Neutrophil (primary cell): Measurements from ENCODE around the gene BDKRB2.

Experiments used
- H3K27ac ChIP-seq: fragments of 200-600 bp; sonication (generic); 2 replicates; pipeline ENCODE4 v1.5.1; 2016; ENCODE audit warnings: mild to moderate bottlenecking, moderate library complexity
- H3K27me3 ChIP-seq: fragments of 200-600 bp; sonication (generic); 2 replicates; pipeline ENCODE4 v1.6.0; 2016; ENCODE audit warnings: mild to moderate bottlenecking
- H3K36me3 ChIP-seq: fragments of 200-600 bp; sonication (generic); 2 replicates; pipeline ENCODE4 v1.5.1; 2017
- H3K4me1 ChIP-seq, 2 experiments: fragments of 200-600 bp in 1 of 2; sonication (generic) in 1 of 2; 1 replicate in 1 of 2; 2 replicates in 1 of 2; pipeline versions ENCODE4 v1.5.1 to v1.6.1; 2013 to 2016; ENCODE audit warnings: low read depth in 1 of 2, low read length in 1 of 2, mild to moderate bottlenecking in 1 of 2, moderate library complexity in 1 of 2; ENCODE audit not compliant: control insufficient read depth in 1 of 2, insufficient read depth in 1 of 2
- H3K4me3 ChIP-seq, 2 experiments: fragments of 200-600 bp in 1 of 2; sonication (generic) in 1 of 2; 1 replicate in 1 of 2; 2 replicates in 1 of 2; pipeline ENCODE4 v1.5.1; 2013 to 2016; ENCODE audit warnings: low read depth in 1 of 2, low read length in 1 of 2, mild to moderate bottlenecking in 1 of 2, moderate library complexity in 1 of 2
- H3K9me3 ChIP-seq: fragments of 200-600 bp; sonication (generic); 2 replicates; pipeline ENCODE4 v1.5.1; 2016
- TF ChIP-seq, protein P1 (sequence below): fragments of 200-600 bp; sonication (generic); IDR thresholded peaks from 2 replicates; pipeline ENCODE4 v1.5.1; 2016; ENCODE audit warnings: antibody characterized with exemption

BDKRB2 gene

DNA sequence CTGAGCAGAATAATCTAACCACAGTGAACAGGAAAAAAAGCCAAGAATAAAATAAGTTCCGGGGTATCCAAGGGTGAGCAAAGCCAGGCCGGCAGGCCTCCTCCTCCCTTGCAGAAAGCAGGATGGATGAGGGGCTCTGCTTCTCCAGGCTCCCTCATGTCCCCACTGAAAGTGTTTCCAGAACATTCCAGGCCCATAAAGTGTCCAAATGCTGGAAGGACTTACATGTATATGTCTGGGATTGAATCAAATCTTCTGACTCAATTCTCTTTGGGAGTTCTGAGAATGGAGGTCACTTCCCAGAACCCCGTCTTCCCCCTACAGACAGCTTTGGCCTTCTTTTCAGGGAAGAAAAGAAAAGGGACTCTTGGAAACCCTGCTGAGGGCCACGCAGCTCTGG, 26.4 kb downstream of the BDKRB2 start:
- TF ChIP-seq, protein P1, sequence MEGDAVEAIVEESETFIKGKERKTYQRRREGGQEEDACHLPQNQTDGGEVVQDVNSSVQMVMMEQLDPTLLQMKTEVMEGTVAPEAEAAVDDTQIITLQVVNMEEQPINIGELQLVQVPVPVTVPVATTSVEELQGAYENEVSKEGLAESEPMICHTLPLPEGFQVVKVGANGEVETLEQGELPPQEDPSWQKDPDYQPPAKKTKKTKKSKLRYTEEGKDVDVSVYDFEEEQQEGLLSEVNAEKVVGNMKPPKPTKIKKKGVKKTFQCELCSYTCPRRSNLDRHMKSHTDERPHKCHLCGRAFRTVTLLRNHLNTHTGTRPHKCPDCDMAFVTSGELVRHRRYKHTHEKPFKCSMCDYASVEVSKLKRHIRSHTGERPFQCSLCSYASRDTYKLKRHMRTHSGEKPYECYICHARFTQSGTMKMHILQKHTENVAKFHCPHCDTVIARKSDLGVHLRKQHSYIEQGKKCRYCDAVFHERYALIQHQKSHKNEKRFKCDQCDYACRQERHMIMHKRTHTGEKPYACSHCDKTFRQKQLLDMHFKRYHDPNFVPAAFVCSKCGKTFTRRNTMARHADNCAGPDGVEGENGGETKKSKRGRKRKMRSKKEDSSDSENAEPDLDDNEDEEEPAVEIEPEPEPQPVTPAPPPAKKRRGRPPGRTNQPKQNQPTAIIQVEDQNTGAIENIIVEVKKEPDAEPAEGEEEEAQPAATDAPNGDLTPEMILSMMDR = no peak
- Histone ChIP-seq H3K27ac (no peak overlapping the region), H3K4me1 (no peaks in the 10 kb centered on the region), H3K9me3 (no peaks in the 10 kb centered on the region), H3K36me3 (no peaks in the 10 kb centered on the region), H3K27me3 (peaks cover 6% of the 10 kb centered on the region), H3K4me3 (no peak overlapping the region)

DNA sequence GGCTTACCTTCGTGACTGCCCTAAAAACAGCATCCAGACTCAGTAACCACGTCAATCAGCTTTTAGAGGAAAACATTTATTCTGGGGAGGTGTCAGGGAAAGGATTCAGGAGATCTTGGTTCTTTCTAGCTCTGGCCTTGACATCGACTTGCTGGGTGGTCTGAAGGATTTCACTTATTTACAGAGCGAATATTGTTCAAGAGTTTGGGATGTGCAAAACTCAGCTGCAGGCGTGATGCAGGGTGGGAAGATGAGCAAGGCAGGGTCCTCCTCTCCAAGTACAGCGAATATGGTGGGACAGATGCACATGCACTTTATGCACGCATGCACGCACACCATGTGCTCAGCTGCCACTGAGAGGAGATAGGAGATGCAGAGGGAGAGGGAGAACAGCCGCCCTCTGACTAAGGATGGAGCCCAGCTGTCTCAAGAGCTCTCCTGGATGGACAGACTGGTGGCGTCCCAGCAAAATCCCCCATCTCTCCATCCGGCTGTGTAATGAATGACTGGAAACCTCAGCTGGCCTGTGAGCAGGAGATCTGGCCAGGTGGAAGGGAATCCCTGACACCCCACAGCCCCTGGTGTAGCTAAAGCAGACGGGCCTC, 27.0 kb downstream of the BDKRB2 start:
- H3K36me3 ChIP-seq = no peaks in the 10 kb centered on the region
- no peaks in the 10 kb centered on the region for H3K4me1 ChIP-seq
- no peak overlapping the region for H3K4me3 ChIP-seq
- TF ChIP-seq, protein P1 = no peak
- no peaks in the 10 kb centered on the region for H3K9me3 ChIP-seq
- no peak overlapping the region for H3K27ac ChIP-seq
- H3K27me3 ChIP-seq = peaks cover 6% of the 10 kb centered on the region

DNA sequence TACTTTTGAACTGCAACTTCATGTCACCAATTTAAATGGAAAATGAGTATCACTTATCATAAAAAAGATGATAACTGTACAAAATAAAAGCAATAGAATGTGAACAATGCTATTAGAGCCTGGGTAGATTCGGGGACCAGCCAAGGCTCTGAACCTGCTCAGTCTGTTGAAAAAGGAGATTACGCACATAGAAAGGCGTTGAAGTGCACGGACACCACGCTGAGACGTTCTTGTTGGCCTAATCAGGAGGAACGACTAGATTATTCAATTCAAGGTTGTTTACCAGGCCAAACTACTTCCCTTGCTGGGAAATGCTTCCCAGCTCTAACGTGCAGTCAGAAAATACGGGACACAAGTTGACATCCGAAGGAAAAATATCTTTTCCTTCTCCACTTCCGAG, 27.9 kb downstream of the BDKRB2 start:
- no peak overlapping the region for H3K27ac ChIP-seq
- no peaks in the 10 kb centered on the region for H3K9me3 ChIP-seq
- TF ChIP-seq, protein P1 = no peak
- H3K36me3 ChIP-seq = no peaks in the 10 kb centered on the region
- H3K4me3 ChIP-seq = no peak overlapping the region
- no peaks in the 10 kb centered on the region for H3K4me1 ChIP-seq
- peaks cover 6% of the 10 kb centered on the region for H3K27me3 ChIP-seq

DNA sequence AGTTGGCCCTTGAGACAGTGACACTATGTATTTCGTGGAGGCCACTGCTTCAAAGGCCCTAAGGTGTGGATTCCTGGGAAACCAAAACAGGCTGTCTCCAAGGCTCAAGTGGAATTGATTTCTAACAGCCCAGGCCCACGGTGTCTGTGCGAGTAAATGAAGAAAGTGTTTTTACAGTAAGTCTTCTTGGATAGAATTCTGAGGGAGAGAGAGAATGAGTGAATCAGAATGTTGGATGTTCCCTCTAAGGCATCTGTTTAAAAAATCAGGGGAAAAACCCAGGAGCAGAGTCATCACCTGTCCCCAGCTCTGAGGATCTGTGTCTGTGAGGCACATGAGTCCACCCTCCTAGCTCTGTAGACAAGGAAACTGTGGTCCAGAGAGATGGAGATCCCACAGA, 29.0 kb downstream of the BDKRB2 start:
- TF ChIP-seq, protein P1 = no peak
- H3K4me3 ChIP-seq = no peak overlapping the region
- no peaks in the 10 kb centered on the region for H3K36me3 ChIP-seq
- H3K27me3 ChIP-seq = peaks cover 10% of the 10 kb centered on the region
- H3K27ac ChIP-seq = no peak overlapping the region
- H3K4me1 ChIP-seq = no peaks in the 10 kb centered on the region
- no peaks in the 10 kb centered on the region for H3K9me3 ChIP-seq

DNA sequence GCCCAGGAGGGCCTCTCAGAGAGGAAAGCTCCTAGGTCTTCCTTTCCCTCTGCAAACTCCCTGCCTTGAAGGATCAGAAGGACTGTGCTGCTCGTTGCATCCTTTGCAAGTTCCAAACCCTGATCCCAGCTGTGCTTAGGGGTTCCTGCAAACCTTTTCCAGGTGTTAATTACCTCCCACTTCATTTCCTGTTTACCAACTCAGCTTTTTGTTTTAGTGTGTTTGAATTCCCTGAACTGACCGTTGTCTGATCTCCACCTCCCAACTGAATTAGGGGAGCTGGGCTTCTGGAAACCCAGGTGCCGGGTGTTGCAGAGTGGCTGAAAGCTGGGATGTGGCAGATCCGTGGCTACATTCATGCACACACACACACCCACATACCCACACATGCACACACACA, 30.8 kb downstream of the BDKRB2 start:
- Histone ChIP-seq H3K4me1 (no peaks in the 10 kb centered on the region), H3K9me3 (no peaks in the 10 kb centered on the region), H3K36me3 (no peaks in the 10 kb centered on the region), H3K27me3 (peaks cover 17% of the 10 kb centered on the region), H3K4me3 (no peak overlapping the region), H3K27ac (no peak overlapping the region)
- TF ChIP-seq, protein P1 = no peak

DNA sequence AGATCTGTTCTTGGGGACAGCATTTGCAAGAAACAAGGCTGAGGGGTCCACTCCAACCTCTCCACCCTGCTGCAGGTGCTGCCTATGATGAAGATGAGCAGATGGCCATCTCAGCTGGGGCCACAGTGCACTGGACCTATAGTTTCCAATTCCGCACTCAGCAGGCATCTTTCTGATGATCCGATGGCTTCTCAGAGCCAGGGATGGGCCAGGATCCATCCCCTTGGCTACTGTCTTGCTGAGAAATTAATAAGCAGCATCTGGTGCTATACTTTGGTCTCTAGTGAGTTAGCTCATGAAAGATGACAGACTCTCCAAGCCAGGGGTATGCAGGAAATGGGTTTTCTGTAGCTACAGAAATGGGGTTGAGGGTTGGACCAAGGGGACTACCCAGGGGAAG, 33.0 kb downstream of the BDKRB2 start:
- Histone ChIP-seq H3K4me1 (no peaks in the 10 kb centered on the region), H3K4me3 (no peak overlapping the region), H3K9me3 (no peaks in the 10 kb centered on the region), H3K27me3 (peaks cover 17% of the 10 kb centered on the region), H3K36me3 (no peaks in the 10 kb centered on the region), H3K27ac (no peak overlapping the region)
- TF ChIP-seq, protein P1 = no peak
